ENCODE data around the gene KAT7.
A peak's percentile ranks its signal among the peaks of the same experiment; 100 is the strongest.
"Not testable (repeated sequence)": the region's sequence is repeated elsewhere in the genome, so short reads cannot be mapped to it uniquely, and the experiment has no call there.

The KAT7 gene

DNA sequence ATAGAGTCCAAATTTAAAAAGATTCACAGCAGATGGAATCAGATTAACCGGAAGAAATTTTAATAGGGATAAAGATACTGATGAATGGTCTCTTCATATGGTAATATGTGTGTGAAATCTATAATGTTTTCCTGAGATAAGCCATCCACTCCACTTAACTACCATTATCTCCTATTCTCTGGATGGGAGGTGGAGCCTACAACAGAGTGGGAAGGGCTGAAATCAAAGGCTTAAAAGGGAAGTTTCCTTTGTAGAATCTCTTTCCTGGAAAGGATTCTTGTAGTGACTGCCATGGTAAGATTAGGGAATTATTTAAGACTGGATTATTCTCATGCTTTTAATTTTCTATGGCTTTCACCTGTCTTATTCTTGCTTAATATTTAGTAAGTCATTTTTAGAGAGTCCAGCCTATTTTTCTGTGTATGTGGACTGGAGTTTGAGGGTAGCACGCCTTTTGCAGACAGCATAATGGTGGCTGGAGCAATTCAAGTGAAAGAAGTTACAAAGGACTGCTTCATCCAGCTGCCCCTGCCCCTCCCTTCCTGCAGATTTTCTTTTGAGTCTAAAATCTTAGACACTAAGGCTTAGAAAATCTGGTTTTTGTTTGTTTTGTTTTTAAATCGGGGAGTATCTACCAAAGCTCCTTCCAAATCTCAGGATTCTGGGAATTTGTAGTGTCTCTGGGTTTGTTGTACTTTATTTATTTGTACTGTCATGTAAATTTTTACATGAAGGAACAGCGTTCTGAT is 26.5 kb downstream of the KAT7 start:
- DNase-seq = no peak

DNA sequence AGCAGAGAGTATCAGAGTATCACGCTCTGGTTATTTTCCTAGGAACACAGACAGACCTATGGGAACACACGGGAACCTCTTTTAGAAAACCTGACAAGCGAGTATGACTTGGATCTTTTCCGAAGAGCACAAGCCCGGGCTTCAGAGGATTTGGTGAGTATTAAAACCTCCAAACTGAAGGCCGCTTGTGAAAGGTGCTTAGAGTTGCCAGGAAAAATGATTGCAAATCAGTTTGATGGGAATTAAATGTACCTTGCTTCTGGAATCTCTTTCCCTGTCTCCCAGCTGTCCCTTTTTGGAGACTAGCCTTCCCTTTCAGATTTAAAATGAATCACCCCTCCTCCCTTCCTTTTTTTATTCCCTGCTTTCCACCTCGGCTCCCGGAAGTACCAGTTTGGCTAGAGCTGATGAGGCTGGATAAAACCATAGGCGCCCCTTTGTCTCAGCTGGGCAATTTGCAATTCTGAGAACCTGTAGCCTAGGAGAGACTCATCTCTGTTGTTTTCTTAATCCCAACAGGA is 27.3 kb downstream of the KAT7 start:
- DNase-seq = no peak

DNA sequence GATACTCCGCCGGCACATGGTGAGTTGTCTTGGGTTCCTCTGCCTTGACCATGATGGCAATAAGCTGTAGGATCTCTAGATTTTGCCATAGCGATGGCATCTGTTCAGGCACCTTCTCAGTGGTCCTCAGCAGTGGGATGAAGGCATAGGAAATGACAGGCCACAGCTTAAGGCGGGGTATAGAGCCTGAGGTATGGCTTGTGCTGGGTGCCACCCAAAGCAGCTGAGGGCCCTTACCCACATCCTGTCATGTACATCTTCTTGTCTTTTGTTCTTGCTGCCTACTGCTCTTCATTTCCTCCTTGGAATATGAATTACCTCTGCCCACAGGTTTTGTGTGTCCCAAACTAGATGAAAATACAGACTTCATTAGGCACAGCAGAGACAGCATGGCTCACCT is 29.5 kb downstream of the KAT7 start:
- peak; percentile 76 for DNase-seq

DNA sequence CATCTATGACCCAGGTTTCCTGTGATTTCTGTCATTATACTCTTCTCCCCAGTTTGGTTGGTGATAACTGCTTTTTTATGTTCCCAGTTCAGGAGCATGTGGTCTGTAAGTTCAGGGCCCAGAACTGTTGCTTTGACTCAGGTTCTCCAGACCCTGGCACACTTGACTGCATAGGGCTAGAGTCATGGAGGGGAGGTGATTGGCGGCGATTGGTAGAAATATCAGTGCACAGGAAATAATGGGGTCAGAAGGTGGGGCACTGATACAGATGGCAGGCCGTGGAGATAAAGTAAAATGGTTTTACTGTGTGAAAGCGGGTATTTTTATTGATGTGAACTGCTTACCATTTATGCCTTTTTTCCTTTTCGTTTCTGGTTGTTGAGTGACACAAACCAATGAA is 30.7 kb downstream of the KAT7 start:
- DNase-seq = peak; percentile 37

DNA sequence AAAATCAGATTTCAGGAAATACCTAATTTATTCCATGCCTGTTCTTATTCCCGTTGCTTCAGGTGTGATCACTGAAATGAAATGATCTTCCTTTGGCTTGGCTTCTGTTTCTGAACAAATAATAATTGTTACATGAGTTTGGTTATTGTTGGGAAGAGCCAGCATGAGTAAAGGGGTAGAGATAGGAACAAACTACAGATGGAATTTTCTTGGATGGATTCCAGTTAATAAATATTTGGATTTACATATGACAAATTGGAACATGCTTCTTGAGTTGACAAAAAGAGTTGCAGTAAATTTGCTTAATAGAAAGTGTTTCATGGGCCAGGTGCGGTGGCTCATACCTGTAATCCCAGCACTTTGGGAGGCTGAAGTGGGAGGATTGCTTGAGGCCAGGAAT is 31.2 kb downstream of the KAT7 start:
- DNase-seq = no peak

DNA sequence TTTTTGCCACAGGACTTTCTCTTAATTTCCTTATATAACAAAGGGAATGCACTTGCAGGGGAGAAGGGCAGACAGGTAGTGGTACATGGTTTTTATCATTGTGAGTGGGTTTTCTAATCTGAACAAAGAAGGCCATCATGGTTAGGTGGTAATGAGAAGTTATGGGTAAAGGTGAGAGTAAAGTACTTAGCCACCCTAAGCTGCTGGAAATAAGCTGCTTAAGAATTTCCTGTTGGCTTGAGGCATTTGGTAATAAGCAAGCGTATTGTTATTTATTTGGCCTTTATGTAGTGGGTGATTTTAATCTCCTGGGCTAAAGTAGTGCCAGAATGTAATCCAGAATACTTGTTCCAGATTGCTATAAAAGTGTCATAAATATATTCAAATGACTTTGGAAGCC is 32.3 kb downstream of the KAT7 start:
- peak; percentile 19 for DNase-seq

DNA sequence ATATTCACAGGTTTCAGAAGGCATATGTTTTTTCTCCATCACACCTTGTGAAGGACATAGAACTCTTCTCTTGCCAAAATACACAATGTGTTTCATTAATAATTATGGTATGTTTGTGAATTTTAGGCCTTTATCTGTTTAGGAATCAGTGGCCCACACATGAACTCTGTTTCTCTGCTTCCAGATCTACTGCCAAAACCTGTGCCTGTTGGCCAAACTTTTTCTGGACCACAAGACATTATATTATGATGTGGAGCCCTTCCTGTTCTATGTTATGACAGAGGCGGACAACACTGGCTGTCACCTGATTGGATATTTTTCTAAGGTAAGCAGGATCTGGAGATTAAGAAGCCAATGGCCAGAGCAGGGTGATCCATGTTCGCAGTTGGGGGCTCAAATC is 33.0 kb downstream of the KAT7 start:
- DNase-seq = no peak

DNA sequence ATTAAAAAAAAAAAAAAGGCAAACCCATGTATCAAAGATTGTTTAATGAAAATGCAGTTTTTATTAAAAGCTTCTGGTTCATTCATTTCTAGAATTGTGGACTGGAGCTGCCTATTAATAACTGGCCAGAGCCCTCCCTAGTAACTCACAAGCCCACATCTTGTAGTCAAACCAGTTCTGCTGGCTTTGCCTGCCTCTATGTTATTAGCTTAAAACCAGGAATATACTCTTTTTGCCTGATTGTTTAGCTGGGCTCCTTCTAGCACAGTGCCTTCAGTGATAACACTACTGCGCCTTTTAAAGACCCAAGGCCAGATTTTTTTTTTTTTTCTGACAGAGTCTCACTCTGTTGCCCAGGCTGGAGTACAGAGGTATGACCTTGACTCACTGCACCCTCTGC is 33.4 kb downstream of the KAT7 start:
- no peak for DNase-seq

DNA sequence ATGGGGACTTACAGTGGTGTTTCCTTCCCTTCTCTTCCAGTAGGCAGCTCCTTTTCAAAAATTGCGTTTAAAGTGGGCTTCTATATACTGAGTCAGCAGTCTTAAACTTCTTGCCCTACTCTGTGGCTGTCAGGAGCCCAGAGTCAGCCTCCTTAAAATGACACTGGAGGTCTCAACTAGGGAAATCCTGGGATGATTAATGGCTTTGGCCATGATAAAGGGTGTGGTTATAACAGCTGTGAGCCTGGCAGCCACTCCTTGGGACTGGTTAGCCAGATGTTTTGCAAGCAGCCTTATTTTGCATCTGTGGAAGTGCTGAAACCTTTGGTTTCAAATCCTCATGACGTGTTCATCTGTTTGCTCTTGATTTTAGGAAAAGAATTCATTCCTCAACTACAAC is 34.3 kb downstream of the KAT7 start:
- DNase-seq = no peak

DNA sequence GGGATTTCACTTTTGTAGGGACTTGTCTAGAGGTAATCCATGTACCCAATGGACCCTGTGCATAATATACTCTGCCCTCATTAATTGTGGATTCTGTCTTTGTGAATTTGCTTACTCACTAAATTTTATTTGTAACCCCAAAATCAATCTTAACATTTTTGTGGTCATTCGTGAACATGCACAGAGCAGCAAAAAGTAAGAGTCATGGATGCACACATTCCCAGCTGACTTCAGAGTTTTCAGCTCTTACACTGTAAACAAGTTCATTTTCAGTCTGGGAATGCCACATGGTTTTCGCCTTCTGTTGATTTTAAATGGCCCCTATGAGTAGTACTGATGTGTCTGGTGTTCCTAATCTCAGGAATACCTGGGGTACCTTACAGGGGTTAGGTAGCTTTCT is 35.1 kb downstream of the KAT7 start:
- DNase-seq = no peak

DNA sequence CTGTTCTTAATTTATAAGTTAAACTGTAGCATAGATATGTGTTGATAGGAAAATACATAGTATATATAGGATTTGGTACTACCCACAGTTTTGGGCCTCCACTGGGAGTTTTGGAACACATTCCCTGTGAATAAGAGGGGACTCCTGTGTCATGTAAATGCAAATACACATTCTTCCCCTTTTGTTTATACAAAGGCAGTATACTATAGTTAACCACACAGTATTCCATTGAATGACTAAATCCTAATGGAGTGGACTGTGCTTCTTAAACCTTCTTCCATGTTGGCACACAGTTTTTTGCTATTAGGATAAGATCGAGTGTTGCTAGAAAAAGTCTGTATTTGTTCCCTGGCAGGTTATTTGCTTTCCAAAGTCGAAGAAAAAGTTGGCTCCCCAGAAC is 37.2 kb downstream of the KAT7 start:
- DNase-seq = no peak

DNA sequence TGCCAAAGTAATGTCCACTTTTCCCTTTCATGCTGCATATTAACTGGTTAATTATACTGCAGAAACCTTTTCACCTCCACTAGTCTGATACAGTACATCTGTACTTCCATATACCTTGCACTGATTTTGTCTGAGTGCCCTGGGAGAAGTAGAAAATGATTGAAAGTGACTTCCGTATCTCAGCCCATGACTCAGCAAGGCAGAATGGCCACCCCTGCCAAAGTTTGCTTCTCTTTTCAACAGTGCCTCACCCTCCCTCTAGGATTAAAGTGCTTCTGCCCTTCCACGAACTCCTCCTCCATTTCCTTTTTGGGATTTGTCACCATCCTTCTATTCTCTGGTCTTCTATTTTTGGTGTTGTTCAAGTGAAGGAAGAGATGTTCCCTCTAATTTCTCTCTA is 39.8 kb downstream of the KAT7 start:
- DNase-seq = not testable (repeated sequence)

DNA sequence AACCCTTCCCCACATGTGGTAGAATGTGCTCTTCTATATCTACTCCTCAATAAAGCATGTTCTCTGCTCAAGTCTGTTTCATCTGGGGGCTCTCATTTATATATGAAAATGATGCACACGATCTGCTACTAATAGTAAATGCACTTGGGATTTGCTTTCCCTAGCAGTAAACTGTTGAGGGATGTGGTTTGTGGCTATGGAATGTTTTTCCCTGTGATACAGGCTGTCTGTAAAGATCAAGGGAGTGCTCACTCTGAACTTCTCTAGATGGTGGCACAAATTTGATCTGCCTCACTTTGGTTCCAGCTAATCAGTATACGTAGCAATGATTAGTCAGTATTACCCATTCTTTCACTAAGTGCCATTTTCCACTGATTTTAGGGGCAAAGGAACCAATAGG is 40.5 kb downstream of the KAT7 start:
- DNase-seq = no peak

DNA sequence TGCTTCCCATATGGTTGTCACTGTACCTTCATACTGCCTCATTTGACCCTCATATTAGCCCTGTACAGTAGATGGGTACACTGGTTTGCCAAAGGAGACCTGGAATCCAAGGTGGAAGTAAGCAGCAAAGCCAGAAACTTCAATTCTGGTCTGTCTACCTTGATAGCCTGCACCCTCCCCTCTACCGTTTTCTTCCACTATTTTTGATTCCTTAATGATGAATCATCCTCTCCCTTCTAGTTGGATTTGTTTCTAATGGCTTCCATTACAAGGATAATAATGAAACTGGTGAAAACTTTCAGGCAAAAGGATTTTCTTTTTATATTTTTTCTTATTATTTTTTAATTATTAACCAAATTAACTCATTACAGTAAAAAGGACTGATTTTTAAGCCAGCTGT is 42.1 kb downstream of the KAT7 start:
- DNase-seq = no peak

DNA sequence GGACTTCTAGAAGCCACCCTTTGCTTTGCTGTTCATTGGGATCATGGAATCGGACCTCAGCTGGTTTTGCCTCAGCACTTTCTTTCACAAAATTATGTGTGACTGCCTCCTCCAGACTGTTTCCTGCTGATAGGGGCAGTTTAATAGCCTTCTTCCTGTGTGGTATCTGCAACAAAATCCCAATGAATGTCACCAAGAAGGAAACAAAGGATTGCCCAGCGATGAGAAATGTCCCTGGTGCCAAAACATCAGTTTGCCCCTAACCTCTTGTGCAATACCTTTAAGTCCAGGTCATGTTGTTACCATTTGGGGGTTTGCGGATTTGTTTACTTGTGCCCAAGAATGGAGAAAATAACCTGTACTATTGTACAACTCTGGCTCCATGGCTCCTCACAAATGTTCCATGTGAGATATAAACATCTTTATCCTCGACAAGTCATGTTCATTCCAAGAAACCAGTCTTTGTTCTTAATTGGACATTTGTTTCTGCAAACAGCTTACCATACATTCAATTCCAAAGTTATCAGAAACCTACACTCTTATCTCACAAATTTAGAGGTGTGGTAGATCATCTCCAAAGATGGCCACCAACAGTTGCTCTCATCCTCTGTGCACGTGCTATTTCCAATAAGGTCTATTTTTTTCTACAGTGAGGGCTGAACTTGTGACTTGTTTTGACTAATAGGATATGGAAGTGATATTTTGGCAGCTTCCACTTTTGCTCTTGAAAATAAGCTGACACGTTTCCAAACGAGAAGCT is 44.5 kb downstream of the KAT7 start:
- DNase-seq = no peak

DNA sequence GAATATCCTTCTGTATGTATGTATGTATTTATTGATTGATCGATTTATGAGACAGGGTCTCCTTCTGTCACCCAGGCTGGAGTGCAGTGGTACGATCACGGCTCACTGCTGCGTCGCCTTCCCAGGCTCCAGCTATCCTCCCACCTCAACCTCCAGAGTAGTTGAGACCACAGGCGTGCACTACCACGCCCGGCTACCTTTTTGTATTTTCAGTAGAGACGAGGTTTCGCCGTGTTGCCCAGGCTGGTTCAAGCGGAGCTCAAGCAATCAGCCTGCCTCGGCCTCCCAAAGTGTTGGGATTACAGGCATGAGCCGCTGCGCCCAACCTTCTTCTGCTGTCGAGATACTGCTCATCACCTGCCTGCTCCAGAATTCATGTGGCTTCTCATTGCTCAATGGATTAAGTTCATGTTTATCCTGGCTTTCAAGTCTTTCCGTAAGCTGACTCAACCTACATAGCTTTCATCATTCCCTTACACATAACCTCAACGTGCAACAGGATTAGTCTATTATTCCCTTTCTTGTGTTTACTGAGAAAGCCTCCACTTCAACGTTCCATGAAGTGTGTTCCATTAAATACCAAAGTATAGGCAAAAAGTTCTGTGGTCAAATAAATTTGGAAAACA is 45.8 kb downstream of the KAT7 start:
- DNase-seq = no peak

DNA sequence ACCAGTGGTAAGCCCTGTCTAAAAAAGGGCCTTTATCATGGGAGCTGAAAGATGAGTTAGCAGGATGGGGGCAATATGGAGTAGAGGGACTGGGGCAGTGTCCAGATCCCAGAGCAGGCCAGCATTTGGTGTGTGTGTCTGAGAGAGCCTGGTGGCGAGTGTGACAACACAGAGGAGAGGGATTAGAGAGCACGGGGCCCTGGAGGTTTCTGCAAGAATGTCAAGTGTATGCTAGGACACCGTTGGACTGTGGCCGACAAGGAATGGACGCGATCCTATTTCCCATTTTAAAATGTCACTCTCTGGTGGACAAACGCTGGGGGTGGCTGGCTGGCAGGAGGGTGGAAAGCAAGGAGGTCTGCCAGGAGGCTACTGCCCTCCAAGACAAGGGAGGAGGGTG is 47.0 kb downstream of the KAT7 start:
- DNase-seq = no peak

DNA sequence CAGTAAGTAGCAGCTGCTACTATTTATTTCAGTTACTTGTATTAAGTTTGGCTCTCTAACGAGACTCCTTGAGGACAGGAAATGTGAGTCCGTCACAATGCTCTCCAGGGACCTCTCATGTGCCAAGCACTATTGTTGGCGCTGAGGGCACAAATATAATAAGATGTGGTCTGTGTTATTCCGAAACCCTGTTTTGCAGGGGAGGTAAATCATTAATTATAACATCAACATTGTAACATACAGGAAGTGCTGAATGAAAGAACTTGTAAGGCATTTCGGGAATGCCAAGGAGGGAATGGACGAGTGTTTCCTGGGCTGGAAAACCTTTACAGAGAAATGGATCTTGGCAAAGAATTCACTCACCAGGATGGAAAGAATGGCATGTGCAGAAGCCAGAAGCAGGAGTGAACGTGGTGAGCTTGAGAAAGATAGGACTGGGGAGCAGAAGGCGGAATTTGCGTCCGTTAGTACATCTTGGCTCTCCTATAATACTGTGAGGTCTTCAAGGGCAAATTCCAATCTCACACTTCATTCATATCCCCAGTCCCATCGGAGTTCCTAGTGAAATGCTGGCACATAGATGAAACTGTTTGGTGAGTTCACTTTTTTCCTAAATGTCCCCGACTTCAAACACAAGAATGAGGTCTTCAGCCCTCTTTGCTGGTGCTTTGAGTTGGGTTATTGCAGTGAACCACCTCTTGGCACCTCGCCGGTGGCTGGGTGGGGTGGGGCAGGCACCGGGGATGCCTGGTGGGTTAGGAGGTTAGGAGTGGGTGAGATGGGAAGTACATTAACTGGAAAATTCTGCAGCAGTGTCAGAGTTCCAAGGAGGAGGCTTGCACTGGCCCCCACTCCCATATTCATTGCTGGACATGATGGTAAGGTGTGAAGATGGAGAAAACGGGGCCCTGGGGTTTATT is 47.9 kb downstream of the KAT7 start:
- no peak for DNase-seq

DNA sequence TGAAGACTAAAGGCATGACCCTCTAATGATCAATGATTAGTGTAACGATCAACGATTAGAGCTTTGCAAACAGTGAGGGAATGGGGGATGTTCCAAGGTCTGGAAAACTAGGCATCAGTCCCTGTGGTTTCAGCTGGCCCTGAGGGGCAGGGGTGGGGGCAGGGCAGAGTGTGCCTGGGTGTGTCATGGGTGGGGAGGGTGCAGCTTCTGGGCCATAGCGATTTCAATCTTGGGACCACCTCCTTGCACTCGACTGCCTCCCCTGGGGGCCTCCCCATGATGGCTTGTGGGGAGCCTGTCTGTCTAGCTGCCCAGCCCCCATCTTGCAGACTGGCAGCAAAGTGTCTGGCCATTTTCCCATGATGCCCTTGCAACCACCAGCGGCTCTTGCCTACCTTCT is 51.0 kb downstream of the KAT7 start:
- no peak for DNase-seq

DNA sequence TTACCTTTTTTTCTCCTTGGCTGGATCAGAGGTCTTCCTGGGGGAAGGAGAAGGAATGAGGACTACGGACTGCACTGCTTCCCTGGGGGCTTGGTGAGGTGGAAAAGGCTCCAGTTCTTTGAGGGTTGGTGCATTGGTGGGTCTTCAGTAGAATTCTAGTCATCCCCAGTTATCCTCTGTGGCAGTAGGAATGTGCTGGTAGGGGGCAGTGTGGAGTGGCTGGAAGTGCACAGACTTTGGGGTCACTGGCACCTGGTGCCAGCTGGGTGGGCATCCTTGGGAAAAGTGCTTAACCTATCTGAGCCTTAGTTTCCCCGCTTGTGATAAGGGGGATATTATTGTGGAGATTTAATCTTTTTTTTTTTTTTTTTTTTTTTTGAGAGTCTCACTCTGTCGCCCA is 53.1 kb downstream of the KAT7 start:
- no peak for DNase-seq

DNA sequence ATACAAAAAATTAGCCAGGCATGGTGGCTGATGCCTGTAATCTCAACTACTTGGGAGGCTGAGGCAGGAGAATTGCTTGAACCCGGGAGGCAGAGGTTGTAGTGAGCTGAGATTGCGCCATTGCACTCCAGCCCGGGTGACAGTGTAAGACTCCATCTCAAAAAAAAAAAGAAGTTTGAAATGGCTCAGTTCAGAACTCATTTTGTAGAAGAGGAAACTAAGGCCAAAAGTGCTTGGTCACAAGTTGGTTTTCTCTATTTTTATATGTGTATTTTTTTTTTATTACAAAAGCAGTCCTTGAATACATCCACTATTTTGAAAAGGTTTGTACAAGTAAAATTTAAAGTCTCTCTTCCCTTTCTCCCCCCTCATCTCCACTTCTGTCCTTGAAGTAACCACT is 53.9 kb downstream of the KAT7 start:
- no peak for DNase-seq

DNA sequence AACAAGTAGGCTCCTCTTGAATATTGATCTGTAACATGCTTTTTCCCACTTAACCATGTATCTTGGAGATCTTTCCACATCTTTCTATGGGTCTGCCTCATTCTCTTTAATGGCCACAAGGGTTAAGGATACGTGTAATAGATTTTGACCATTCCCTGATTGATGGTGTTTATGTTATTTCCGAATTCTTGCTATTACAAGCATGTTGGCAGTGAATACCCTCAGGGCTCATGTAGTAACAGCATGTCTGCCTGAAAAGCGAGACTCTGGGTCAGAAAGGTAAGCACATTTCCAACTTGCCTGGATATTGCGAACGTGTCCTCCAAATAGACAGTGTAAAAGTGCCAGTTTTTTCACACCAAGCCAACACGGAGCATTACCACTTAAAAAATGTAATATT is 54.4 kb downstream of the KAT7 start:
- no peak for DNase-seq

DNA sequence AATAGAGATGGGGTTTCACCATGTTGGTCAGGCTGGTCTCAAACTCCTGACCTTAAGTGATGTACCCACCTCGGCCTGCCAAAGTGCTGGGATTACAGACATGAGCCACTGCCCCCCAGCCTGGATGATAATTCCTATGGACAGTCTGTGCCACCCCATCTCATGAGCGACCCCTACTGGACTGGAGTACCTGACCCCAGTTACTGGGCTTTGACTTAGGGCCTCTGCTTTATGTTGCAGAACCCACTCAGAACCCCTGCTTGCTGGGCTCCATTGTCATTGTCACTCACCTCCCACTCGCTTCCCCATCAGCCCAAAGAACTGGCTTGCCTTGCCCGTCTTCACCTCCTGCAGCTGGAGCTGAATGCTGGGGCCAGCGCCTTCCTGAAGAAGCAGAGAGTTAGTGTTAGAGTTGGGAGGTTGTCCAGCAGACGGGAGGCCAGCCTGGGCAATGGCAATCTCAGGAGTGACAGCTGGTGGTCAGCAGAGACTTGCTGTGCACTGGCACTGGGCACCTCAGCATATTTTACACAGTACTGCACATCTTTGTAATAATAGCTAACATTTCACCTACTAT is 55.4 kb downstream of the KAT7 start:
- DNase-seq = peak; percentile 38

Data from CD4-positive, alpha-beta T cell treated with Interleukin-17A for 1 hour (primary cell).